Esophagus squamous epithelium (tissue), 4 donors: Measurements from ENCODE around the gene KNCN.

ENCODE experiments used
- POLR2A ChIP-seq, 4 donors: fragments of 450-650 bp; IDR thresholded peaks; one replicate each; pipeline ENCODE4 v1.6.1; 2017; ENCODE audit warnings: antibody characterized with exemption in 4 of 4, mild to moderate bottlenecking in 4 of 4, moderate library complexity in 3 of 4
- TF ChIP-seq, protein P1 (sequence below), 6 experiments: fragments of 450-650 bp in 4 of 6; fragments of 200-600 bp in 2 of 6; sonication (generic) in 2 of 6; IDR thresholded peaks; one replicate each; pipeline ENCODE4 v1.5.1; 2016 to 2019; ENCODE audit warnings: antibody characterized with exemption in 6 of 6, mild to moderate bottlenecking in 4 of 6, moderate library complexity in 4 of 6

DNA sequence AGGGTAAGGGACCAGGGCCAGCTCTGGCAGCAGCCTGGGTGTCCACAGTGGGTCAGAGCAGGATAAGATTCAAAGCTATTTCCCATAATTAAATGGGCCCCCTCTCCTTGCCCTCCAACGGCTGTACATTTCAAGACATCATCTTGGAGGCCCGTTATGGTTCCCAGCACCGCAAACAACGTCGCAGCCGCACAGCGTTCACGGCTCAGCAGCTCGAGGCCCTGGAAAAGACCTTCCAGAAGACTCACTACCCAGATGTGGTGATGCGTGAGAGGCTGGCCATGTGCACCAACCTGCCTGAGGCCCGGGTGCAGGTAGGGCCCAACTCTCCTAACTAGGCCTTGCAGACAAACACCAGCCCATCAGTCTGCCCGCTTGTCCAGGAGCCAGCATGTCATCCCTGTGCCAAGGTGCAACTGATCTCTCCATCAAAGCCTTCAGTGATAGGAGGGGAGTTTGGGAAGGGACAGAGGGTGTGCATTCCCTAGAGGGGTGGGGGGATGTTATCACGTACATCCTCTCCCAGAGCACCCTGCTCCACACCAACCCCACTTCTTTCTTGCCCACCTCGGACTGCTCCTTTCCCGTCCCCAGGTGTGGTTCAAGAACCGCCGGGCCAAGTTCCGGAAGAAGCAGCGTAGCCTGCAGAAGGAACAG, 41.0 kb downstream of the KNCN start:
- TF ChIP-seq, protein P1, sequence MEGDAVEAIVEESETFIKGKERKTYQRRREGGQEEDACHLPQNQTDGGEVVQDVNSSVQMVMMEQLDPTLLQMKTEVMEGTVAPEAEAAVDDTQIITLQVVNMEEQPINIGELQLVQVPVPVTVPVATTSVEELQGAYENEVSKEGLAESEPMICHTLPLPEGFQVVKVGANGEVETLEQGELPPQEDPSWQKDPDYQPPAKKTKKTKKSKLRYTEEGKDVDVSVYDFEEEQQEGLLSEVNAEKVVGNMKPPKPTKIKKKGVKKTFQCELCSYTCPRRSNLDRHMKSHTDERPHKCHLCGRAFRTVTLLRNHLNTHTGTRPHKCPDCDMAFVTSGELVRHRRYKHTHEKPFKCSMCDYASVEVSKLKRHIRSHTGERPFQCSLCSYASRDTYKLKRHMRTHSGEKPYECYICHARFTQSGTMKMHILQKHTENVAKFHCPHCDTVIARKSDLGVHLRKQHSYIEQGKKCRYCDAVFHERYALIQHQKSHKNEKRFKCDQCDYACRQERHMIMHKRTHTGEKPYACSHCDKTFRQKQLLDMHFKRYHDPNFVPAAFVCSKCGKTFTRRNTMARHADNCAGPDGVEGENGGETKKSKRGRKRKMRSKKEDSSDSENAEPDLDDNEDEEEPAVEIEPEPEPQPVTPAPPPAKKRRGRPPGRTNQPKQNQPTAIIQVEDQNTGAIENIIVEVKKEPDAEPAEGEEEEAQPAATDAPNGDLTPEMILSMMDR (IDR thresholded peaks at IDR 0.05), result no peak
- TF ChIP-seq POLR2A (IDR thresholded peaks at IDR 0.05), result no peak
